Bronchial epithelial cell (primary cell): ENCODE results near the gene EEF1B2. TPM values are rescaled to one million over a fixed set of nuclear protein-coding genes. Genes with fewer than 3 reads are reported as not detected.

Experiments
- DNase-seq: peaks from one replicate; pipeline ENCODE4 v3.0.0-alpha.2; 2010; ENCODE audit warnings: low read depth
- FAIRE-seq: peaks from 2 replicates; lab custom pipeline; 2011; peaks lifted over from hg19 to GRCh38; lab: Jason Lieb, UNC
- H3K27me3 ChIP-seq: 2 replicates; pipeline ENCODE4 v1.5.1; 2011; ENCODE audit warnings: low read length; ENCODE audit not compliant: control insufficient read depth, insufficient read depth
- H3K36me3 ChIP-seq: 2 replicates; pipeline ENCODE4 v1.5.1; 2011; ENCODE audit warnings: low read length; ENCODE audit not compliant: control insufficient read depth, insufficient read depth
- H3K4me3 ChIP-seq: 2 replicates; pipeline ENCODE4 v1.5.1; 2011; ENCODE audit warnings: mild to moderate bottlenecking, low read depth, low read length, control low read depth
- CTCF ChIP-seq: IDR thresholded peaks from 2 replicates; pipeline ENCODE4 v1.5.1; 2011; ENCODE audit warnings: mild to moderate bottlenecking, moderate library complexity, low read length, control low read depth, inconsistent platforms; ENCODE audit not compliant: insufficient read depth, severe bottlenecking
- total RNA-seq: library from RNA; depleted of rRNA; stranded (reverse); fragments of >200 nt; gene quantifications from 2 replicates; pipeline ENCODE4 v1.2.1, GENCODE V29; 2014

Gene EEF1B2
- total RNA-seq, 1 donor from 2014 or later, result 816 TPM

- Histone ChIP-seq H3K27me3 (no peaks in the 10 kb centered on the region), H3K4me3 (no peak overlapping the region), H3K36me3 (peaks cover 8% of the 10 kb centered on the region)
- DNase-seq, result peak; percentile 38
- TF ChIP-seq CTCF, result no peak
- FAIRE-seq, result no peak
These were observed 33.8 kb upstream of the EEF1B2 start for GRCh38 chr2:206125901-206126300.

- Histone ChIP-seq H3K36me3 (peaks cover 10% of the 10 kb centered on the region), H3K27me3 (no peaks in the 10 kb centered on the region), H3K4me3 (no peak overlapping the region)
- TF ChIP-seq CTCF, result no peak
- DNase-seq, result peak; percentile 41
- no peak for FAIRE-seq
These were observed 32.0 kb upstream of the EEF1B2 start for GRCh38 chr2:206127656-206128055.

GRCh38 chr2:206143451-206143850 lies 16.2 kb upstream of the EEF1B2 start:
- DNase-seq (no peak), FAIRE-seq (no peak)
- no peaks in the 10 kb centered on the region for H3K27me3 ChIP-seq
- no peak for TF ChIP-seq CTCF
- no peak overlapping the region for H3K4me3 ChIP-seq
- peaks cover 6% of the 10 kb centered on the region for H3K36me3 ChIP-seq

- DNase-seq (no peak), FAIRE-seq (no peak)
- no peak for TF ChIP-seq CTCF
- Histone ChIP-seq H3K4me3 (no peak overlapping the region), H3K36me3 (peaks cover 4% of the 10 kb centered on the region), H3K27me3 (no peaks in the 10 kb centered on the region)
These were observed 15.3 kb upstream of the EEF1B2 start for GRCh38 chr2:206144383-206144782.

- H3K36me3 ChIP-seq, result peaks cover 2% of the 10 kb centered on the region
- TF ChIP-seq CTCF, result no peak
- H3K27me3 ChIP-seq, result no peaks in the 10 kb centered on the region
- no peak overlapping the region for H3K4me3 ChIP-seq
- no peak for DNase-seq
- FAIRE-seq, result no peak
These were observed 14.0 kb upstream of the EEF1B2 start for GRCh38 chr2:206145665-206146064.

- FAIRE-seq, result no peak
- TF ChIP-seq CTCF, result no peak
- Histone ChIP-seq H3K27me3 (no peaks in the 10 kb centered on the region), H3K4me3 (no peak overlapping the region), H3K36me3 (peaks cover 3% of the 10 kb centered on the region)
- no peak for DNase-seq
These were observed 10.4 kb upstream of the EEF1B2 start for GRCh38 chr2:206149330-206149729.
